ENCODE measurements around the gene C6orf52.
"Not testable (repeated sequence)": the region's sequence is repeated elsewhere in the genome, so short reads cannot be mapped to it uniquely, and the experiment has no call there.

C6orf52 gene

GRCh38 chr6:10694302-10695085 is at the start of gene C6orf52, which contains the start of gene PAK1IP1:
Gene C6orf52, minus strand, starts transcription at chr6:10694616. Its CDS starts 7,066 bp downstream, at chr6:10687550.
Gene PAK1IP1, plus strand, starts transcription at chr6:10694972. Its CDS starts 14 bp downstream, at chr6:10694986.
- TF ChIP-seq CTCF (IDR thresholded peaks at IDR 0.05), result no peak
- Histone ChIP-seq H3K27ac (peak within 1 kb of the TSS; percentile 88 to 92), H3K4me3 (peak within 1 kb of the TSS; percentile 88)
- peak; percentile 95 for DNase-seq (ENCODE audit: low spot score)

- TF ChIP-seq CTCF (IDR thresholded peaks at IDR 0.05), result no peak
- Histone ChIP-seq H3K4me3 (no peak overlapping the region), H3K27ac (no peak overlapping the region)
- DNase-seq (ENCODE audit: low spot score), result no peak
These were observed 49.1 kb upstream of the C6orf52 start for GRCh38 chr6:10743515-10743914.

GRCh38 chr6:10742251-10742650 is 47.8 kb upstream of the C6orf52 start:
- H3K4me3 ChIP-seq, result no peak overlapping the region
- DNase-seq (ENCODE audit: low spot score), result no peak
- TF ChIP-seq CTCF (IDR thresholded peaks at IDR 0.05), result no peak
- H3K27ac ChIP-seq, result no peak overlapping the region

- peak; percentile 11 for DNase-seq (ENCODE audit: low spot score)
- not testable (repeated sequence) for H3K27ac ChIP-seq, H3K4me3 ChIP-seq
These were observed 47.2 kb upstream of the C6orf52 start for GRCh38 chr6:10741643-10742042.

- no peak for TF ChIP-seq CTCF (IDR thresholded peaks at IDR 0.05)
- Histone ChIP-seq H3K4me3 (no peak overlapping the region), H3K27ac (no peak overlapping the region)
- peak; percentile 26 for DNase-seq (ENCODE audit: low spot score)
These were observed 45.6 kb upstream of the C6orf52 start for GRCh38 chr6:10740061-10740460.

GRCh38 chr6:10736731-10737130 is 42.3 kb upstream of the C6orf52 start:
- Histone ChIP-seq H3K27ac (no peak overlapping the region), H3K4me3 (no peak overlapping the region)
- no peak for TF ChIP-seq CTCF (IDR thresholded peaks at IDR 0.05)
- DNase-seq (ENCODE audit: low spot score), result no peak

- DNase-seq (ENCODE audit: low spot score), result no peak
- no peak overlapping the region for H3K27ac ChIP-seq
- TF ChIP-seq CTCF (IDR thresholded peaks at IDR 0.05), result no peak
- no peak overlapping the region for H3K4me3 ChIP-seq
These were observed 39.4 kb upstream of the C6orf52 start for GRCh38 chr6:10733863-10734262.

Measured in coronary artery (tissue), 2 donors.